Activated T-cell treated with anti-CD3 and anti-CD28 coated beads, Interleukin-2, amount 50 U/mL, for 72 hours (primary cell): ENCODE measurements around the gene UPF3A. TPM values are rescaled to one million over a fixed set of nuclear protein-coding genes. Genes with fewer than 3 reads are reported as not detected.
A peak's percentile ranks its signal among the peaks of the same experiment; 100 is the strongest.
"Not testable (repeated sequence)": the region's sequence is repeated elsewhere in the genome, so short reads cannot be mapped to it uniquely, and the experiment has no call there.

Source experiments
- ATAC-seq, 2 donors: fragments of 150-1000 bp; cut with Tn5 transposase; replicated peaks in 1 of 2; 2 replicates each; pipeline ENCODE4 v1.10.0; 2021; ENCODE audit warnings: moderate library complexity in 2 of 2, mild to moderate bottlenecking in 1 of 2
- DNase-seq, 2 donors: peaks; one replicate each; pipeline ENCODE4 v3.0.0; 2021 to 2022; ENCODE audit warnings: mixed read lengths in 1 of 2
- H3K27ac Mint-ChIP-seq: one replicate; pipeline ENCODE4 v1.8.0; 2022; ENCODE audit warnings: mild to moderate bottlenecking, moderate library complexity, mixed read lengths
- H3K27me3 Mint-ChIP-seq: one replicate; pipeline ENCODE4 v1.8.0; 2022; ENCODE audit warnings: low read depth, mixed read lengths
- H3K36me3 Mint-ChIP-seq, 2 donors: one replicate each; pipeline ENCODE4 v1.8.0; 2022; ENCODE audit warnings: mixed read lengths in 2 of 2, mild to moderate bottlenecking in 1 of 2; ENCODE audit not compliant: insufficient read depth in 2 of 2
- H3K4me1 Mint-ChIP-seq: one replicate; pipeline ENCODE4 v1.8.0; 2022; ENCODE audit warnings: low read depth, mixed read lengths
- H3K4me3 Mint-ChIP-seq, 2 donors: one replicate each; pipeline ENCODE4 v1.8.0; 2022; ENCODE audit warnings: mild to moderate bottlenecking in 2 of 2, mixed read lengths in 2 of 2, moderate library complexity in 2 of 2
- H3K9me3 Mint-ChIP-seq, 2 donors: one replicate each; pipeline ENCODE4 v1.8.0; 2022; ENCODE audit warnings: mixed read lengths in 2 of 2
- total RNA-seq, 2 donors: library from RNA; stranded (reverse); gene quantifications; one replicate each; pipeline ENCODE4 v1.2.3, GENCODE V29; 2022

UPF3A gene
- total RNA-seq, 2 donors from 2014 or later, result 66.4 to 81.5 TPM

DNA sequence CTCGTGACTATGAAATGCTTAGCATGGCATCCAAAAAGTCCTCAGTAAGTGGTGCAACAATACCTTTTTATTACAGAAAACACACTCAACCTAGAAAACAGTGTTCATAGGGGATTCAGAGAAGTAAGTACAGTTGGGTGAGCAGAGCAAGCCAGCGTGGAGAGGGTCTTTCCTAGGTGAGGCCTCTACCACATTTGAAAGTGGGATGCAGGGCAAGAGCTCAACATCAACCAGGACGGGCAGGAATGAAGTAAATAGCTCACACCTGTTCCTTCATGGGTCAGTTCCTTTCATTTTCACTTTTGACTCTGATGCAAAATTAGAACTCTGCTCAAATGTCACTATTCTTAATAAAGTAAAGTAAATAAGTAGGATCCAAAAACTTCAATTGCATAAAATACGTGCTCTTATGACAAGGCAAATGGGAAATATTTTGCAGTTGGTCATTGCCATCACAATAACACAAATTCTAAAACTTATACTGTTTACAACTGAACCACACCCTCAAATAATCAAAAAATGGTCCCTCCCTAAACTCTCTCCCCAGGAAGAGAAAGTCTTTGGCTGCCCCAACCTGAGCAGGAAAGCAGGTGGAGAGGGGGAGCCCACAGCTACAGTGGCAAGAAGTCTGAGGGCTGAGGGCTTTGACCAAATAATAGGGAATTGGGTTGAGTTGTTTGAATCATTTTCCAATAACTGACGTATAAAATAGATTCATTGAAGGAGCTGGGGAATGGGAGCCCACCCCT lies 53.1 kb downstream of the UPF3A start:
- Mint-ChIP-seq H3K27ac (no peak overlapping the region), H3K27me3 (no peaks in the 10 kb centered on the region), H3K9me3 (no peaks in the 10 kb centered on the region), H3K4me3 (peak overlapping the region; percentile 42 to 43), H3K4me1 (peaks cover 16% of the 10 kb centered on the region), H3K36me3 (no peaks in the 10 kb centered on the region)
- DNase-seq (no peak), ATAC-seq (no peak)

DNA sequence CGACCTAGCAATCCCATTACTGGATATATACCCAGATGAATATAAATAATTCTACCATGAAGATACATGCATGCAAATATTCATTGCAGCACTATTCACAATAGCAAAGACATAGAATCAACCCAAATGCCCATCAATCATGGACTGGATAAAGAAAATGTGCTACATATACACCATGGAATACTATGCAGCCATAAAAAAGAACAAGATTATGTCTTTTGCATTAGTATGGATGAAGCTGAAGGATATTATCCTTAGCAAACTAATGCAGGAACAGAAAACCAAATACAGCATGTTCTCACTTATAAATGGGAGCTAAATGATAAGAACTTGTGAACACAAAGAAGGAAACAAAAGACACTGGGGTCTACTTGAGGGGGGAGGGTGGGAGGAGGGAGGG lies 55.1 kb downstream of the UPF3A start:
- not testable (repeated sequence) for ATAC-seq

DNA sequence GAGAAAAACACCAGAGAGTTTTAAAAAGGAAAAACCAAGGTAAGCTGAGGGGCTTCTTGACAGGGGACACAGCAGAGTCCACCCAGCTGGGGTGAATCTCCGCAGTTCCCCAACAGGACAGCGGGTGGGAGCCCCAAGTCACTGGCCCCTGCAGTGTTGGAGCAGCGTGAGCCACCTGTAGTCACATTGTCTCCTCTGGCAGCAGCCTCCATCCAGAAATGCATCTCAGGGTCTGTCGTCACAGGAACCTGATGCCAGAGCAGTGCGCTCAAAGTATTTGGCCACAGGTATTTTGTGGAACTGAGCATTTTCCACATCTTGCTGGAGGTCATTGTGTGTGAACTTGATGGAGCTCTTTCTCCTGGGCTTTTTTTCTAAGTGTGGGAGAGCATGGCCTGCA lies 57.6 kb downstream of the UPF3A start:
- Mint-ChIP-seq H3K9me3 (no peaks in the 10 kb centered on the region), H3K4me1 (peaks cover 21% of the 10 kb centered on the region), H3K27ac (no peak overlapping the region), H3K4me3 (no peak overlapping the region), H3K36me3 (no peaks in the 10 kb centered on the region), H3K27me3 (peaks cover 8% of the 10 kb centered on the region)
- no peak for ATAC-seq
- no peak for DNase-seq

More for the DNA sequence above, 55.1 kb downstream of the UPF3A start:
- H3K4me1 Mint-ChIP-seq, result peaks cover 31% of the 10 kb centered on the region
- H3K4me3 Mint-ChIP-seq, H3K27ac Mint-ChIP-seq, H3K27me3 Mint-ChIP-seq, DNase-seq, H3K9me3 Mint-ChIP-seq, H3K36me3 Mint-ChIP-seq: not testable (repeated sequence)

DNA sequence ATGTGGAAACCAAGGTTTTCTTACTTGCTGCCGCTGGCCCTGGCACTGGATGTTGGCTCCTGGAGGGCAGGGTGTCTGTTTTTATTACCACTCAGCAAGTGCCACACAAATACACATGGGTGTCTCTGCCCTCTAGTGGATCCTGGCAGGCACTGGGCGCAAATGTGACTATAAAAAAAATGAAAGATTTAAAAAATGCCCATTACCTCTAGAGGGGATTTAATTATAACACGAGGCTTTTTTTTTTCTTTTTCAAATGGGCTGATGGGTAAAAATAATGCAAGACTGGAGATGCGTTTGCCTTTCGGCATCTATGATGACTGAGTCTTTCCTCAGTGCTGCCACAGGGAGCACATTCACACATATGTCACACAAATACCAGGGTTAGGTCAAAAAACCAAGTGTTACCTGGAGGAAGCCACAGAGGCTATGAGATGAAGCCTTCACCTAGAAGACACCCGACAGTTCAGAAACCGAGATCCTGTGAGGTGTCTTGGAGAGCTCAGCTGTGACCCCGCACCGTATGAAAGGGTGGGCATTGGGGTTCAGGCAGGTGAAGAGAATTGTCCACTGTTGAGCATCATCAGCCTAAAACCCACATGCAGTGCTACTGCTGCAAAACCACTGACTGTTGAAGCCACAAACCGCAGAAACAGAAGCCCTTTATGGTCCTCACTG lies 58.6 kb downstream of the UPF3A start:
- H3K36me3 Mint-ChIP-seq, result no peaks in the 10 kb centered on the region
- H3K9me3 Mint-ChIP-seq, result no peaks in the 10 kb centered on the region
- peak; percentile 90 to 91 for ATAC-seq
- H3K27ac Mint-ChIP-seq, result no peak overlapping the region
- H3K4me3 Mint-ChIP-seq, result peak overlapping the region; percentile 23 to 49
- H3K4me1 Mint-ChIP-seq, result peaks cover 15% of the 10 kb centered on the region
- DNase-seq, result peak; percentile 38 to 46
- H3K27me3 Mint-ChIP-seq, result peaks cover 8% of the 10 kb centered on the region

DNA sequence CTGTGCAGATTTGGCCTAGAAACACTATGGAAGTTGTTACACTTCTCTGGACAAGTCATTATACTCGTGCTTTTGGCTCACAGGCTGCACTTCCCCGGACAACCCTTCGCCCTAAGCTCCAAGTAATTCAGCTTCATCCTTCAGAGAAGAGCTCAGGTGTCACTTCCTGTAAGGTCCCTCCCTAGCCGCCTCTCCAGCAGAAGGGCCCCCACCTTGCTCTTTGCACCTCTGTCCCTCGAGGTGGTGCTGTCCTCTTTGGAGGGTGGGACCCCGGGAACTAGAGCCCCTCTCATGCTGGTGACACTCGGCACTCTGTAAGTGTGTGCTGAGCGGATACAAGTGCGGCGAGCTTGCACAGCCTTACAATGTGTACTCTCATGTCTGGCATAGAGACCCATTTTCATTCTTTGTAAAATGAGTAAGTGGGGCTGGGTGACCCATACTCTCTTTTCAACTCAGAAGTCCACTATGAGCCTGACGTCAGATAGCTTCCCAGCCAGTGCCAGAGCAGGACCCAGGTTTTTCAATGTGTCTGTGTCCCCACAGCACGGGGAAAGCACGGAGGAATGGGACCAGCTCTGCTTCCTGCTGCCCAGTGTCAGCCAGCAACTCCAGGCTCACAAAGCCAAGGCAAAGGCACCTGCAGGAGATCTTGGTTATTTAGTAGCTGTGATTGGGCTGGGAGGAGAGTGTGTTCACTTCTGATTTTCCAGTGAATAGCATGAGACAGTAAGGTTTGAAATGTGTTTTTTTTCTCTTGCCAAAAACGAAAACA lies 59.8 kb downstream of the UPF3A start:
- Mint-ChIP-seq H3K27ac (no peak overlapping the region), H3K9me3 (no peaks in the 10 kb centered on the region), H3K36me3 (no peaks in the 10 kb centered on the region), H3K27me3 (peaks cover 8% of the 10 kb centered on the region), H3K4me3 (no peak overlapping the region), H3K4me1 (peaks cover 15% of the 10 kb centered on the region)
- DNase-seq, result no peak
- no peak for ATAC-seq

DNA sequence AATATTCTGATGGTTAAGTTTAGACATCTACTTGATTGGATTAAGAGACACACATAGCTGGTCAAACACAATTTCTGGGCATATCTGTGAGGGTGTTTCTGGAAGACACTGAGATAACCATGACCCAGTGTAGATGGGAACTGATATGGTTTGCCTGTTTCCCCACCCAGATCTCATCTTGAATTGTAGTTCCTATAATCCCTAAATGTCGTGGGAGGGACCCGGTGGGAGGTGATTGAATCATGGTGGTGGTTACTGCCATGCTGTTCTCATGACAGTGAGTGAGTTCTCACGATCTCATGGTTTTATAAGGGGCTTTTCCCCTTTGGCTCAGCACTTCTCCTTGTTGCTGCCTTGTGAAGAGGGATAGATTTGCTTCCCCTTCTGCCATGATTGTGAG lies 65.9 kb downstream of the UPF3A start:
- H3K27me3 Mint-ChIP-seq, result peaks cover 46% of the 10 kb centered on the region
- DNase-seq, H3K4me3 Mint-ChIP-seq, H3K9me3 Mint-ChIP-seq, H3K27ac Mint-ChIP-seq, ATAC-seq, H3K36me3 Mint-ChIP-seq, H3K4me1 Mint-ChIP-seq: not testable (repeated sequence)

DNA sequence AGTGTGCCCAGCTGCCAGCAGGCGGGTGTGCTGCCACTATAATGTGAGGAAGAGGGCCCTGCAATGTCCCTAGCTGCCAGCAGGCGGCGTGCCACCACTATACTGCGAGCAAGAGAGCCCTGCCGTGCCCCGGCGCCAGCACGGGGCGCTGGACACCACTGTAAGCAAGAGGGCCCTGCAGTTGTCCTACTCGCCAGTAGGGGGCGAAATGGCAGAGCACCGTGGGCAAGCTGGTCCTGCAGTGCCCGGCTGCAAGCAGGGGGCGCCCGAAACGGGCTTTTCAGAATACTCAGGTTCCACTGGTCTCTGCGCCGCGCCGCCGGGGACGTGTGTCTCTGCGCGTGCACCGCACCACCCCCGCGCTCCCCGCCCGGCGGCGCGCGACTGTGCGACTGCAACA lies 71.4 kb downstream of the UPF3A start:
- peak; percentile 39 to 42 for DNase-seq
- not testable (repeated sequence) for H3K9me3 Mint-ChIP-seq, H3K27ac Mint-ChIP-seq, H3K36me3 Mint-ChIP-seq, H3K4me1 Mint-ChIP-seq, H3K4me3 Mint-ChIP-seq, ATAC-seq
- H3K27me3 Mint-ChIP-seq, result peaks cover 36% of the 10 kb centered on the region

DNA sequence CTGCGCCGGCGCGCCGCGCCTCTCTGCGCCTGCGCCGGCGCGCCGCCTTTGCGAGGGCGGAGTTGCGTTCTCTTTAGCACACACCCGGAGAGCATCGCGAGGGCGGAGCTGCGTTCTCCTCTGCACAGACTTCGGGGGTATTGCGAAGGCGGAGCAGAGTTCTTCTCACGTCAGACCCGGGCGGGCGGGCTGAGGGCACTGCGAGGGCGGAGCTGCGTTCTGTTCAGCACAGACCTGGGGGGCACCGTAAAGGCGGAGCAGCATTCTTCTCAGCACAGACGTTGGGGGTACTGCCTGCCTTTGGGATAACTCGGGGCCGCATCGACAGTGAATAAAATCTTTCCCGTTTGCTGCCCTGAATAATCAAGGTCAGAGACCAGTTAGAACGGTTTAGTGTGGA lies 72.0 kb downstream of the UPF3A start:
- not testable (repeated sequence) for H3K4me3 Mint-ChIP-seq, H3K27ac Mint-ChIP-seq, H3K4me1 Mint-ChIP-seq, DNase-seq, H3K36me3 Mint-ChIP-seq, H3K9me3 Mint-ChIP-seq, ATAC-seq
- peaks cover 30% of the 10 kb centered on the region for H3K27me3 Mint-ChIP-seq

Other genes starting within 250 kb of the UPF3A start
- gene RASA3, start 149.0 kb upstream of the UPF3A start, total RNA-seq, result 10 to 100 TPM; 39.2 to 48.9 TPM
- gene CFAP97D2, start 102.3 kb upstream of the UPF3A start, total RNA-seq, result 1 to 10 TPM in 1 of 2 donors, under 1 TPM in 1; 0.36 to 1.1 TPM
- gene CDC16, start 46.7 kb upstream of the UPF3A start, total RNA-seq, result 10 to 100 TPM; 75.1 to 99.4 TPM
- 10 to 100 TPM; 39.4 to 42.3 TPM for gene CHAMP1, start 32.9 kb downstream of the UPF3A start, total RNA-seq